Esophagus squamous epithelium (tissue), 4 donors: Measurements from ENCODE around the gene IL31RA.

Source experiments
- CTCF ChIP-seq, 6 experiments: fragments of 450-650 bp in 4 of 6; fragments of 200-600 bp in 2 of 6; sonication (generic) in 2 of 6; IDR thresholded peaks; one replicate each; pipeline ENCODE4 v1.5.1; 2016 to 2019; ENCODE audit warnings: antibody characterized with exemption in 6 of 6, mild to moderate bottlenecking in 4 of 6, moderate library complexity in 4 of 6
- POLR2A ChIP-seq, 4 donors: fragments of 450-650 bp; IDR thresholded peaks; one replicate each; pipeline ENCODE4 v1.6.1; 2017; ENCODE audit warnings: antibody characterized with exemption in 4 of 4, mild to moderate bottlenecking in 4 of 4, moderate library complexity in 3 of 4

DNA sequence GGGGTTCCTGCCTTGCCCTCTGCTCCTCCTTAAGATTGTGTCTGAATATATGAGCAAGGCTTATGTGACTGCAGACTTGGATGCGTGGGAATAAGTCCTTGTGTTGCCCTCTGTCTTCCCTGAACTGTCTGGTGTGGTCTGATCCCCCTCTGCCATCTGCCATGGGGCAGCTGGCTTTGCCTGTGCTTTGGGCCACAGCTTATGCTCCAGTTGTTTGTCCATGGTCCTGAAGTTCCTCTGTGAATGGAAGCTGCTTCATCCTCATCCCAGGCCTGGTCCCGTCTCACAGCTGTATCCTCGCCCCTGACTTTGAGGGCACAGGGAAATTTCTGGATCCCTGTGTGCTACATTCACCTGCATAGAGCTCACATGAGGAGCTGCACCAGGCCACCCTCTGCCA lies 14.7 kb downstream of the IL31RA start:
- no peak for TF ChIP-seq CTCF (IDR thresholded peaks at IDR 0.05)
- TF ChIP-seq POLR2A (IDR thresholded peaks at IDR 0.05): no peak
